HCT116 (cell line): ENCODE data around the gene TMEM59L.

Experiments used
- ELF1 ChIP-seq: IDR thresholded peaks from 2 replicates; pipeline ENCODE4 v1.6.1; 2012; ENCODE audit warnings: low read depth, borderline replicate concordance
- EZH2 ChIP-seq: fragments of 200-600 bp; sonication (generic); IDR thresholded peaks from 2 replicates; pipeline ENCODE4 v1.6.1; 2017; ENCODE audit warnings: antibody characterized with exemption, mixed run types
- TCF7L2 ChIP-seq: IDR thresholded peaks from 2 replicates; pipeline ENCODE4 v1.7.0; 2011; ENCODE audit warnings: borderline replicate concordance, inconsistent platforms; ENCODE audit not compliant: insufficient read depth, insufficient read length; ENCODE audit errors: extremely low read depth

- no peak for TF ChIP-seq ELF1
- no peak for TF ChIP-seq EZH2
- no peak for TF ChIP-seq TCF7L2
These were observed 48.4 kb downstream of the TMEM59L start for GRCh38 chr19:18660939-18661670.
